ENCODE results near the gene PRR33.

The PRR33 gene

GRCh38 chr11:1916986-1917522 is 25.4 kb upstream of the PRR33 start:
- no peaks in the 10 kb centered on the region for H4K20me1 ChIP-seq (ENCODE audit: control insufficient read depth, insufficient read depth, low read depth, low read length)
- H3K27ac ChIP-seq (ENCODE audit: low read depth, low read length) = no peak overlapping the region
- TF ChIP-seq CTCF (IDR thresholded peaks at IDR 0.05; ENCODE audit: low read depth, low read length, poor library complexity, severe bottlenecking) = no peak
- TF ChIP-seq EZH2phosphoT487 (IDR thresholded peaks at IDR 0.05; ENCODE audit: borderline replicate concordance, low read length) = no peak
- H3K27me3 ChIP-seq (ENCODE audit: control insufficient read depth, low read length) = no peaks in the 10 kb centered on the region
- no peak overlapping the region for H3K4me3 ChIP-seq (ENCODE audit: low read length)
- no peaks in the 10 kb centered on the region for H3K9me2 ChIP-seq (replicated peaks; ENCODE audit: control insufficient read depth, low read length)
- no peaks in the 10 kb centered on the region for H3K9me3 ChIP-seq (ENCODE audit: control insufficient read depth, insufficient read depth, low read length)
- H3K79me2 ChIP-seq (ENCODE audit: control insufficient read depth, low read length) = no peaks in the 10 kb centered on the region
- no peak overlapping the region for H3K4me2 ChIP-seq (ENCODE audit: low read length)
- no peaks in the 10 kb centered on the region for H3K4me1 ChIP-seq (ENCODE audit: control insufficient read depth, low read length)
- no peaks in the 10 kb centered on the region for H3K36me3 ChIP-seq (ENCODE audit: control insufficient read depth, low read length)
- H3F3A ChIP-seq (ENCODE audit: control insufficient read depth, insufficient read depth) = no peaks in the 10 kb centered on the region

DNA sequence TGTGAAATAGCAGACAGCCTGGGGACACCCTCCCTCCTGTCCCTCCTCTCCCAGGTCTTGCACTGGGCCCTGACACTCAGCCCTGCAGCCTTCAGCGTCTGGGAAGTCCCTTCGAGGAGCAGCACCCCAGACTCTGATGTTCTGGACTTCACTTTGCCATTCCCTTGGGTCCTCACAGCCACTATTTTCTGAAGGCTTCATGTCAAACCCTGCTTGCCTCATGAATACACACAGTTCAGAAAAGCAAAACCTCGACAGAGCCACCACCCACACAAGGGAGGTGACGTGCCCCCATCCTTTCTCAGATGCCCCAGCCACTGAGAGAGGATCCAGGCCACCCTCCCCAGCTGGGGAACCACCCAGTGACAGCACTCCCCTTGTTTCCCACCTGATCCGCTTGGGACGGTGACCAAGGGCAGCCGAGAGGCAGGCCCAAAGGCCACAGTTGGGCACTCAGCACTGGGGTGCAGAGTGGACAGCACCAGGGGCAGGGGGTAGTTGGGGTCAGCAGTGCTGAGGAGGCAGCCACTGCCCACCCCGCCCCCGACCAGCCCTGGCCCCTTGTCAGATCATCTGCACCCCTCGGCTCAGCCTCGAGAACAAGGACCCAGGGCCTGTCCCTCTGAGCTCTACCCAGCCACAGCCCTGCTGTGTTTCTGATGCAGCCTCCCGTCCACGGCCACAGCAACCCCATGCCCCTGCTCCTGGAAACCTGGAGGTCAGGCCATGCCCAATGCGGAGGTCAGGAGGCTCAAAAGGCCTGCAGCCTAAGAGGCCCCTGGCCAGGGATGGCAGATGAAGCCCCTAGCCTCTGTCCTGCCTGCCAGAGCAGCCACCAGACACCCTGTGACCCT is 24.7 kb upstream of the PRR33 start:
- no peaks in the 10 kb centered on the region for H3K9me3 ChIP-seq (ENCODE audit: control insufficient read depth, insufficient read depth, low read length)
- H3F3A ChIP-seq (ENCODE audit: control insufficient read depth, insufficient read depth) = no peaks in the 10 kb centered on the region
- no peaks in the 10 kb centered on the region for H3K27me3 ChIP-seq (ENCODE audit: control insufficient read depth, low read length)
- H3K4me2 ChIP-seq (ENCODE audit: low read length) = no peak overlapping the region
- TF ChIP-seq EZH2phosphoT487 (IDR thresholded peaks at IDR 0.05; ENCODE audit: borderline replicate concordance, low read length) (no peak), CTCF (IDR thresholded peaks at IDR 0.05; ENCODE audit: low read depth, low read length, poor library complexity, severe bottlenecking) (no peak)
- no peaks in the 10 kb centered on the region for H3K4me1 ChIP-seq (ENCODE audit: control insufficient read depth, low read length)
- H3K9me2 ChIP-seq (replicated peaks; ENCODE audit: control insufficient read depth, low read length) = no peaks in the 10 kb centered on the region
- H3K79me2 ChIP-seq (ENCODE audit: control insufficient read depth, low read length) = no peaks in the 10 kb centered on the region
- no peaks in the 10 kb centered on the region for H3K36me3 ChIP-seq (ENCODE audit: control insufficient read depth, low read length)
- no peak overlapping the region for H3K27ac ChIP-seq (ENCODE audit: low read depth, low read length)
- no peak overlapping the region for H3K4me3 ChIP-seq (ENCODE audit: low read length)
- H4K20me1 ChIP-seq (ENCODE audit: control insufficient read depth, insufficient read depth, low read depth, low read length) = no peaks in the 10 kb centered on the region

DNA sequence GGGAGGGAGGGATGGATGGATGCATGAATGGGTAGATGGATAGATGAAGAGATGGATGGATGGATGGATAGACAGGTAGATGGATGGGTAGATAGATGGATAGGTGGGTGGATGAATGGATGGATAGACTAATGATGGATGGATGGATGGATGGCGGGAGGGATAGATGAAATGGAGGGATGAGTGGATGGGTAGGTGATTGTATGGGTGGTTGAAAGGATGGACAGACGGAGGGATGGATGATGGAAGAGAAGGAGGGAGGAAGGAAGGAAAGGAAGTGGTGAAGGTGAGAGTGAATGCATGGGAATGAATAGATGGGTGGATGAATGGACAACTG is 24.1 kb upstream of the PRR33 start:
- H3K27ac ChIP-seq (ENCODE audit: low read depth, low read length) = no peak overlapping the region

More for the DNA sequence above, 24.1 kb upstream of the PRR33 start:
- no peaks in the 10 kb centered on the region for H3K4me1 ChIP-seq (ENCODE audit: control insufficient read depth, low read length)
- H3K9me3 ChIP-seq (ENCODE audit: control insufficient read depth, insufficient read depth, low read length) = no peaks in the 10 kb centered on the region
- H3K9me2 ChIP-seq (replicated peaks; ENCODE audit: control insufficient read depth, low read length) = no peaks in the 10 kb centered on the region
- H3K27me3 ChIP-seq (ENCODE audit: control insufficient read depth, low read length) = no peaks in the 10 kb centered on the region
- H3K4me3 ChIP-seq (ENCODE audit: low read length) = no peak overlapping the region
- H3F3A ChIP-seq (ENCODE audit: control insufficient read depth, insufficient read depth) = no peaks in the 10 kb centered on the region
- no peaks in the 10 kb centered on the region for H3K79me2 ChIP-seq (ENCODE audit: control insufficient read depth, low read length)
- no peaks in the 10 kb centered on the region for H3K36me3 ChIP-seq (ENCODE audit: control insufficient read depth, low read length)
- TF ChIP-seq CTCF (IDR thresholded peaks at IDR 0.05; ENCODE audit: low read depth, low read length, poor library complexity, severe bottlenecking) = no peak
- no peak for TF ChIP-seq EZH2phosphoT487 (IDR thresholded peaks at IDR 0.05; ENCODE audit: borderline replicate concordance, low read length)
- no peak overlapping the region for H3K4me2 ChIP-seq (ENCODE audit: low read length)
- no peaks in the 10 kb centered on the region for H4K20me1 ChIP-seq (ENCODE audit: control insufficient read depth, insufficient read depth, low read depth, low read length)
